Measurements from ENCODE around the gene PARP12.

DNA sequence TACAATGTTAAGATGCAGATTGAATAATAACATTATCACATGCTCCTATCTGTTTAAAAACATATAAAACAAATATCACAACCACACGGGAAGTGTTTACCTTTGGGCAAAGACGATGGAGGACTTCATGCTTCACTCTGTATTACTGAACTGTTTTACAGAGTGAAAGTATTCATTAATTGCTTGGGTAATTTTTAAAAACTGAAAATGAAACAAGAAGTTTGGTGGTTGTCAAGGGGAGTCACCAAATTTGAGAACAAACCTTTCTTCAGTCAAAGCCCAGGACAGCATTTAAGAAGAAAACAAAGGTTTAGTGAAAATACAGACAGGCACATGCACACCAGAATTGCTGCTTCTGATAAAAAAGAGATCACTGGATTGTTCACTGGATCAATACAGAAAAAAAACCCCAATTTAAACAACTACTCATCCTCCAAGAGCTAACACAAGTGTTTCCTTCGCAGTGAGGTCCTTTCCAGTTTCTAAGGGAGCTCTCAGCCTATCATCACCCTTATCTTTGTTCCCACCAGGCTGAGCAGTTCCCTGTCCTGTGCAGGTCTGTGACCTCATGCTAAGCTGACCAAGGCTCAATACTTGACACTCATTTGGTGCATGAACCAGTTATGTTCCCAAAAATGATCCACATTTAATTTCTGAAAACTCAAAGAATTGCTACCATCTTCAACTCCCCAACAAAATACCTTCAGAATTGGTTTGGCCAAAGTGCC lies 8.8 kb downstream of the PARP12 start:
- TF ChIP-seq, protein P1, sequence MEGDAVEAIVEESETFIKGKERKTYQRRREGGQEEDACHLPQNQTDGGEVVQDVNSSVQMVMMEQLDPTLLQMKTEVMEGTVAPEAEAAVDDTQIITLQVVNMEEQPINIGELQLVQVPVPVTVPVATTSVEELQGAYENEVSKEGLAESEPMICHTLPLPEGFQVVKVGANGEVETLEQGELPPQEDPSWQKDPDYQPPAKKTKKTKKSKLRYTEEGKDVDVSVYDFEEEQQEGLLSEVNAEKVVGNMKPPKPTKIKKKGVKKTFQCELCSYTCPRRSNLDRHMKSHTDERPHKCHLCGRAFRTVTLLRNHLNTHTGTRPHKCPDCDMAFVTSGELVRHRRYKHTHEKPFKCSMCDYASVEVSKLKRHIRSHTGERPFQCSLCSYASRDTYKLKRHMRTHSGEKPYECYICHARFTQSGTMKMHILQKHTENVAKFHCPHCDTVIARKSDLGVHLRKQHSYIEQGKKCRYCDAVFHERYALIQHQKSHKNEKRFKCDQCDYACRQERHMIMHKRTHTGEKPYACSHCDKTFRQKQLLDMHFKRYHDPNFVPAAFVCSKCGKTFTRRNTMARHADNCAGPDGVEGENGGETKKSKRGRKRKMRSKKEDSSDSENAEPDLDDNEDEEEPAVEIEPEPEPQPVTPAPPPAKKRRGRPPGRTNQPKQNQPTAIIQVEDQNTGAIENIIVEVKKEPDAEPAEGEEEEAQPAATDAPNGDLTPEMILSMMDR (IDR thresholded peaks at IDR 0.05) = no peak
- no peak for TF ChIP-seq POLR2A (IDR thresholded peaks at IDR 0.05)

All from thyroid gland (tissue), 4 donors.